ENCODE results near the gene MTCL1.

Gene MTCL1

GRCh38 chr18:8760984-8761383 is 55.6 kb downstream of the MTCL1 start:
- TF ChIP-seq REST (IDR thresholded peaks at IDR 0.05; ENCODE audit: low read depth): no peak
- no peak for TF ChIP-seq YY1 (IDR thresholded peaks at IDR 0.05; ENCODE audit: low read depth)
- no peak for TF ChIP-seq NFIC (IDR thresholded peaks at IDR 0.05)
- TF ChIP-seq TCF12 (IDR thresholded peaks at IDR 0.05; ENCODE audit: low read depth): no peak
- no peak for TF ChIP-seq EP300 (IDR thresholded peaks at IDR 0.05; ENCODE audit: borderline replicate concordance)
- no peak for TF ChIP-seq TEAD4 (IDR thresholded peaks at IDR 0.05)
- no peak for TF ChIP-seq CREB1 (IDR thresholded peaks at IDR 0.05; ENCODE audit: low read depth)
- TF ChIP-seq CEBPB (IDR thresholded peaks at IDR 0.05): no peak
- no peak for TF ChIP-seq MAX (IDR thresholded peaks at IDR 0.05)
- no peak for TF ChIP-seq EGR1 (IDR thresholded peaks at IDR 0.05)
- no peak for TF ChIP-seq ZBTB7A (IDR thresholded peaks at IDR 0.05; ENCODE audit: low read depth)
- TF ChIP-seq RAD21 (IDR thresholded peaks at IDR 0.05; ENCODE audit: low read depth): no peak
- TF ChIP-seq FOXM1 (IDR thresholded peaks at IDR 0.05; ENCODE audit: borderline replicate concordance, low read depth): no peak
- no peak for TF ChIP-seq TAF1 (IDR thresholded peaks at IDR 0.05; ENCODE audit: low read depth)
- no peak for TF ChIP-seq USF1 (IDR thresholded peaks at IDR 0.05)

- TF ChIP-seq RAD21 (IDR thresholded peaks at IDR 0.05; ENCODE audit: low read depth): no peak
- no peak for TF ChIP-seq ZBTB7A (IDR thresholded peaks at IDR 0.05; ENCODE audit: low read depth)
- TF ChIP-seq EP300 (IDR thresholded peaks at IDR 0.05; ENCODE audit: borderline replicate concordance): no peak
- TF ChIP-seq CEBPB (IDR thresholded peaks at IDR 0.05): no peak
- TF ChIP-seq NFIC (IDR thresholded peaks at IDR 0.05): no peak
- no peak for TF ChIP-seq TEAD4 (IDR thresholded peaks at IDR 0.05)
These were observed 57.6 kb downstream of the MTCL1 start for GRCh38 chr18:8762968-8763367.

GRCh38 chr18:8763611-8764010 is 58.3 kb downstream of the MTCL1 start:
- TF ChIP-seq RAD21 (IDR thresholded peaks at IDR 0.05; ENCODE audit: low read depth) (no peak), CREB1 (IDR thresholded peaks at IDR 0.05; ENCODE audit: low read depth) (no peak), REST (IDR thresholded peaks at IDR 0.05; ENCODE audit: low read depth) (no peak), EGR1 (IDR thresholded peaks at IDR 0.05) (no peak)

GRCh38 chr18:8765783-8766463 is 60.6 kb downstream of the MTCL1 start:
- TF ChIP-seq TCF12 (IDR thresholded peaks at IDR 0.05; ENCODE audit: low read depth) (no peak), YY1 (IDR thresholded peaks at IDR 0.05; ENCODE audit: low read depth) (no peak), RAD21 (IDR thresholded peaks at IDR 0.05; ENCODE audit: low read depth) (no peak), TEAD4 (IDR thresholded peaks at IDR 0.05) (no peak)

GRCh38 chr18:8766559-8767293 is 61.4 kb downstream of the MTCL1 start:
- TF ChIP-seq YY1 (IDR thresholded peaks at IDR 0.05; ENCODE audit: low read depth): no peak
- TF ChIP-seq ZBTB7A (IDR thresholded peaks at IDR 0.05; ENCODE audit: low read depth): no peak
- no peak for TF ChIP-seq FOXM1 (IDR thresholded peaks at IDR 0.05; ENCODE audit: borderline replicate concordance, low read depth)
- no peak for TF ChIP-seq REST (IDR thresholded peaks at IDR 0.05; ENCODE audit: low read depth)
- TF ChIP-seq CREB1 (IDR thresholded peaks at IDR 0.05; ENCODE audit: low read depth): no peak
- TF ChIP-seq USF1 (IDR thresholded peaks at IDR 0.05): no peak
- no peak for TF ChIP-seq MAX (IDR thresholded peaks at IDR 0.05)
- no peak for TF ChIP-seq NFIC (IDR thresholded peaks at IDR 0.05)
- TF ChIP-seq EP300 (IDR thresholded peaks at IDR 0.05; ENCODE audit: borderline replicate concordance): no peak
- no peak for TF ChIP-seq TCF12 (IDR thresholded peaks at IDR 0.05; ENCODE audit: low read depth)
- no peak for TF ChIP-seq RAD21 (IDR thresholded peaks at IDR 0.05; ENCODE audit: low read depth)
- no peak for TF ChIP-seq CEBPB (IDR thresholded peaks at IDR 0.05)
- TF ChIP-seq EGR1 (IDR thresholded peaks at IDR 0.05): no peak
- no peak for TF ChIP-seq TEAD4 (IDR thresholded peaks at IDR 0.05)
- no peak for TF ChIP-seq TAF1 (IDR thresholded peaks at IDR 0.05; ENCODE audit: low read depth)

All from Ishikawa (cell line).